HUES64 (cell line): ENCODE measurements around the gene BRSK1.

Experiments
- H3K27ac ChIP-seq: 2 replicates; pipeline ENCODE4 v1.7.0; 2013; ENCODE audit warnings: low read depth, low read length, inconsistent platforms
- H3K27me3 ChIP-seq: 2 replicates; pipeline ENCODE4 v1.6.1; 2013; ENCODE audit warnings: mild to moderate bottlenecking, low read length; ENCODE audit not compliant: insufficient read depth
- H3K36me3 ChIP-seq: 2 replicates; pipeline ENCODE4 v1.6.1; 2013; ENCODE audit warnings: mild to moderate bottlenecking, low read length; ENCODE audit not compliant: insufficient read depth
- H3K4me1 ChIP-seq: 2 replicates; pipeline ENCODE4 v1.6.1; 2013; ENCODE audit warnings: mild to moderate bottlenecking, low read length, moderate library complexity; ENCODE audit not compliant: insufficient read depth
- H3K4me3 ChIP-seq: 2 replicates; pipeline ENCODE4 v1.5.1; 2013; ENCODE audit warnings: mild to moderate bottlenecking, low read length, moderate library complexity
- H3K9ac ChIP-seq: 2 replicates; pipeline ENCODE4 v1.6.1; 2013; ENCODE audit warnings: mild to moderate bottlenecking, low read depth, low read length
- H3K9me3 ChIP-seq: 2 replicates; pipeline ENCODE4 v1.6.1; 2013; ENCODE audit warnings: low read depth, low read length; ENCODE audit not compliant: insufficient read depth
- WGBS: fragments of 150-250, 120-280 bp; methylation state at CpG from one replicate; pipeline ENCODE4 v1.1.7; 2013; ENCODE audit warnings: missing lambda C conversion rate; 5-methylcytosine and 5-hydroxymethylcytosine counted together

The BRSK1 gene

DNA sequence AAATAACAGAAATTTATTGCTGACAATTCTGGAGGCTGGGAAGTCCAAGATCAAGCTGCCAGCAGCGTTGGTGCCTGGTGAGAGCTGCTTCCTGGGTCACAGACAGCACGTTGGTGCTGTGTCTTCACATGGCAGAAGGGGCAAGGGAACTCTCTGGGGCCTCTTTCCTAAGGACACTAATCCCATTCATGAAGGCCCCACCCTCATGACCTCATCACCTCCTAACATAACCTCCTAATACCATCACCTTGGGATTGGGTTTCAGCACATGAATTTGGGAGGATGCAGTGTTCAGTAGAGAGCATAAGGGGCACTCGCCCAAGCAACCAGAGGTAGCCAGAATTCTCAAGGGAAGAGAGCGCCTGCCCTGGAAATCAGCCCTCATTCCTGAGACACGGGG, 25.7 kb downstream of the BRSK1 start:
- Histone ChIP-seq H3K36me3 (peaks cover 50% of the 10 kb centered on the region), H3K27ac (no peak overlapping the region), H3K9ac (no peak overlapping the region), H3K27me3 (no peaks in the 10 kb centered on the region), H3K9me3 (no peaks in the 10 kb centered on the region), H3K4me1 (no peaks in the 10 kb centered on the region; the same call in 1 of the 2 replicates), H3K4me3 (no peak overlapping the region)
- WGBS: 93% methylated on average over 5 of the region's 5 CpGs

- peaks cover 43% of the 10 kb centered on the region for H3K36me3 ChIP-seq
- no peak overlapping the region for H3K27ac ChIP-seq
- H3K9me3 ChIP-seq: no peaks in the 10 kb centered on the region
- H3K4me1 ChIP-seq: no peaks in the 10 kb centered on the region
- no peak overlapping the region for H3K9ac ChIP-seq
- no peaks in the 10 kb centered on the region for H3K27me3 ChIP-seq
- H3K4me3 ChIP-seq: no peak overlapping the region
- 93% methylated on average over 7 of the region's 7 CpGs for WGBS
These were observed 26.7 kb downstream of the BRSK1 start for GRCh38 chr19:55310498-55310897.

GRCh38 chr19:55311397-55311796, 27.6 kb downstream of the BRSK1 start:
- Histone ChIP-seq H3K9me3 (no peaks in the 10 kb centered on the region), H3K4me3 (no peak overlapping the region), H3K27me3 (no peaks in the 10 kb centered on the region), H3K36me3 (peaks cover 35% of the 10 kb centered on the region), H3K4me1 (no peaks in the 10 kb centered on the region), H3K27ac (no peak overlapping the region), H3K9ac (no peak overlapping the region)
- WGBS: 88% methylated on average over 9 of the region's 9 CpGs

GRCh38 chr19:55311797-55312196, 28.0 kb downstream of the BRSK1 start:
- Histone ChIP-seq H3K36me3 (peaks cover 31% of the 10 kb centered on the region), H3K4me1 (no peaks in the 10 kb centered on the region)
- WGBS: 96% methylated on average over 18 of the region's 18 CpGs

DNA sequence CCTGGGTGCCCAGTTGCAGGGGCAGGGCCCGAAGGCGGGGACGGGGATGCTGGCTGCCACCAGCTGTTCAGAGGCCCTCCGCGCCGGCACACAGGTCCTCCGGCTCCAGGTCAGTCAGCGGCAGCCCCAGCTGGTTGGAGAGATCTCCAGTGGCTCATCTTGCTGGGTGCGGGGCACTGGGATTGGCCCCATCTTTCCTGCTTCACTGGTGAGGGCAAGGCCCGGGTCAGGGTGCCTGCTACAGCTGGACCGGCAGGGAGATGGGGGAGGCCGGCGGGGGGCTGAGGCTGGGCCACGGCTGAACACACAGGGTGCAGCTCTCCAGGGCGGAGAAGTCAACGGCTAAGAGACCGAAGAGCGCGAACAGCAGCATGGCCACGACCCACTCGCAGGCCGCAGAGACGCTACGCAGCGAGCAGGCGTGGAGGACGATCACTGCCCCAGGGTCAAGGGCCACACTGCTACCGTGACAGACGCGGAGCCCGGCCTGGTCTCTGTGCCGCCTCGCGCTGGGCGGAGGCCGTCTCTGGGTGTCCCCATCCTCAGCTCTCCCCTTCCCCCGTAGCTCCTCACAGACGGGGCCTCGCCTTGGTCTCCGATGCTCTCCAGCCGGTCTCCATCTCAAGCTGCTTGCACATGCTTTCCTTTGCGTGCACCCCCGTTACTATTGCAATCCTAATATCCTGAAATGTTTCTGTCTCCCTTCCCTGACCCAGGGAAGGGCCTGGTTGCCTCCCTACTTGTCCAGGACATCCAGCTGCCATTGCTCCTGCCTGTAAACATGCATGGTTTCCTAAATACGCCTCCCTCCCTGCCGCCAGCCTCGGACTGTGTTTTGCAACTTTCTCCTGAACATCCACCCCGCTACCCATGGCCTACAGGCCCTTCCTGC, 29.1 kb downstream of the BRSK1 start:
- Histone ChIP-seq H3K36me3 (peaks cover 26% of the 10 kb centered on the region), H3K4me1 (no peaks in the 10 kb centered on the region)
- 93% methylated on average over 47 of the region's 47 CpGs for WGBS

More at GRCh38 chr19:55311797-55312196, 28.0 kb downstream of the BRSK1 start:
- Histone ChIP-seq H3K27me3 (no peaks in the 10 kb centered on the region), H3K4me3 (no peak overlapping the region), H3K27ac (no peak overlapping the region), H3K9ac (no peak overlapping the region), H3K9me3 (no peaks in the 10 kb centered on the region)

DNA sequence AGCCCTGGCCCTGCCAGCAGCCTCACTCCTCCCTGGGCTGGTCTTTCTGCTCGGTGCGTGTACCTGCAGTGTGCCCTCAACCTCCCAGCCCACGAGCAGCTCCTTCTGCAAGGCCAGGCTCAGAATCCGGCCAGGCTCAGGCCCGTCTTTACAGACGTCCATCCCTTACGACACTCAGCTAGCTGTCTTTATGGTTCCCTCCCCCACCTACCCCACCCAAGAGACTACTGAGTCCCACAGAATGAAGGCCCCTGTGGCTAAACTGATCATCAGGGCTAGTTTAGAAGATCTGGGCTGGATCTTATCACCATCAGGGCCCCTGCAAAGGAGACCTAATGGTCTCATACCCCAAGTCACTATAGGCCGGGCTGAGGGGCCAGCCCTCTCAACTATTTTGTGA, 30.6 kb downstream of the BRSK1 start:
- no peak overlapping the region for H3K27ac ChIP-seq
- no peaks in the 10 kb centered on the region for H3K27me3 ChIP-seq
- no peak overlapping the region for H3K4me3 ChIP-seq
- H3K36me3 ChIP-seq: peaks cover 13% of the 10 kb centered on the region
- WGBS: 86% methylated on average over 8 of the region's 8 CpGs
- no peaks in the 10 kb centered on the region for H3K4me1 ChIP-seq
- no peaks in the 10 kb centered on the region for H3K9me3 ChIP-seq
- H3K9ac ChIP-seq: no peak overlapping the region

More for the DNA sequence above, 29.1 kb downstream of the BRSK1 start:
- H3K4me3 ChIP-seq: no peak overlapping the region
- no peaks in the 10 kb centered on the region for H3K9me3 ChIP-seq
- H3K9ac ChIP-seq: no peak overlapping the region
- H3K27ac ChIP-seq: no peak overlapping the region
- no peaks in the 10 kb centered on the region for H3K27me3 ChIP-seq

- 94% methylated on average over 13 of the region's 13 CpGs for WGBS
- no peak overlapping the region for H3K9ac ChIP-seq
- H3K4me3 ChIP-seq: no peak overlapping the region
- H3K27ac ChIP-seq: no peak overlapping the region
- no peaks in the 10 kb centered on the region for H3K27me3 ChIP-seq
- H3K9me3 ChIP-seq: no peaks in the 10 kb centered on the region
- no peaks in the 10 kb centered on the region for H3K36me3 ChIP-seq
- peaks cover 4% of the 10 kb centered on the region; the same call in 1 of the 2 replicates for H3K4me1 ChIP-seq
These were observed 32.2 kb downstream of the BRSK1 start for GRCh38 chr19:55315956-55316525.

DNA sequence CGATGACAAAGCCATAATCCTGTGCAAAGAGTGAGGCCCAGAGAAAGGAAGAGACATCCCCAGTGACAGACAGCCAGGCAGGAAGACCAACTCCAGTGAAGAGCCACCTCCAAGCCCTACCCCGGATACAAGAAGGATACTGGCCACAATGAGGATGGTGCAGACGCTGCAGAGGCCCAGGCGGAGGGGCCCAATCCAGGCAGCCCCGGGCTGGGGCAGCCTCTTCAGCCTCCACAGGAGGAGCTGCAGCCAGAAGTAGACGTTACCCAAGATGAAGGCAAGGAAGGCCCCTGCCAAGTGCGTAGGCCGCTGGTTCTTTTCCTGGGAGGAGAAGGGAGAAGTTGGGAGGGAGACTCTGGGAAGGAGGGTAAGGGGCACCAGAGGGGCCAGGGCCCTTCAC, 32.8 kb downstream of the BRSK1 start:
- Histone ChIP-seq H3K36me3 (no peaks in the 10 kb centered on the region), H3K4me3 (no peak overlapping the region), H3K4me1 (peaks cover 4% of the 10 kb centered on the region; the same call in 1 of the 2 replicates), H3K9me3 (no peaks in the 10 kb centered on the region), H3K9ac (no peak overlapping the region), H3K27ac (no peak overlapping the region), H3K27me3 (no peaks in the 10 kb centered on the region)
- WGBS: 88% methylated on average over 8 of the region's 8 CpGs

DNA sequence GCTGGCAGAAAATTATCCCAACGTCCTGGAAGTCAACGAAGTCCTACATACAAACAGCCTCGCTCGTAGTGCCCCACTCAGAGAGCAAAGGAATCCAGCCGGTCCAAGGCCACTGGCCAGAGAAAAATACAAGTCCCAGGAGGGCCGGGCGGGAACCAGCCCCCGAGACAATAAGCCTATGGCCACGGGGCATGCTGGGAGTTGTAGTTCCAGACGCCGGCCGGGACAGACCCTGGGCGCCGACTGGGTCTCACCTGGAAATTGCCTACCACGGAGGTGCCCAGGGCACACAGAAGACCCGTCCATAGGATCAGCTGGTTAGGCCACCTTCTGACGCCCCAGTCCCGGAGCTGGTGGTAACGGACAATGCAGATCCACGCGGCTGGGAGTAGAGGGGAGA, 36.0 kb downstream of the BRSK1 start:
- H3K36me3 ChIP-seq: no peaks in the 10 kb centered on the region
- no peaks in the 10 kb centered on the region for H3K9me3 ChIP-seq
- H3K9ac ChIP-seq: peak overlapping the region; percentile 50
- no peak overlapping the region for H3K27ac ChIP-seq
- peak overlapping the region; percentile 56 for H3K4me3 ChIP-seq
- 15% methylated on average over 21 of the region's 21 CpGs for WGBS
- H3K27me3 ChIP-seq: no peaks in the 10 kb centered on the region
- peaks cover 7% of the 10 kb centered on the region for H3K4me1 ChIP-seq

- Histone ChIP-seq H3K27me3 (no peaks in the 10 kb centered on the region), H3K4me3 (no peak overlapping the region), H3K9me3 (no peaks in the 10 kb centered on the region), H3K36me3 (no peaks in the 10 kb centered on the region), H3K27ac (no peak overlapping the region), H3K9ac (no peak overlapping the region), H3K4me1 (peaks cover 7% of the 10 kb centered on the region)
- WGBS: 92% methylated on average over 8 of the region's 8 CpGs
These were observed 37.1 kb downstream of the BRSK1 start for GRCh38 chr19:55320844-55321419.

- Histone ChIP-seq H3K4me1 (peaks cover 7% of the 10 kb centered on the region), H3K27me3 (no peaks in the 10 kb centered on the region), H3K4me3 (no peak overlapping the region), H3K9ac (no peak overlapping the region), H3K27ac (no peak overlapping the region), H3K36me3 (no peaks in the 10 kb centered on the region), H3K9me3 (no peaks in the 10 kb centered on the region)
- 86% methylated on average over 8 of the region's 9 CpGs for WGBS
These were observed 37.8 kb downstream of the BRSK1 start for GRCh38 chr19:55321466-55322137.
